HCT116 (cell line): ENCODE results near the gene CACNA1G. TPM values are rescaled to one million over a fixed set of nuclear protein-coding genes. Genes with fewer than 3 reads are reported as not detected.

Source experiments
- ATAC-seq: fragments of 200-7000 bp; cut with Tn5 transposase; 2 replicates; pipeline ENCODE4 v1.9.1; 2020; ENCODE audit warnings: mild to moderate bottlenecking, moderate library complexity
- BruUV-seq: library from RNA; stranded (reverse); fragments of 400-500 nt; replicated peaks from 2 replicates; lab custom pipeline; 2021; lab: Mats Ljungman, UMichigan
- CTCF ChIA-PET: fragments of 300-600 bp; sonication (Branson Sonifier 250); formaldehyde crosslinking; loops from one replicate; lab custom pipeline; 2021; ENCODE audit warnings: antibody characterized with exemption; lab: Charles Lee
- POLR2A ChIA-PET: fragments of 300-600, 350-600 bp; sonication (Branson Sonifier 250); formaldehyde crosslinking; loops from one replicate; lab custom pipeline; 2021; ENCODE audit warnings: antibody characterized with exemption; lab: Charles Lee
- RAD21 ChIA-PET, 2 experiments: fragments of 300-600 bp; sonication (Branson Sonifier 250); formaldehyde crosslinking; loops; one replicate each; lab custom pipeline; 2023; ENCODE audit warnings: low total read pairs in 2 of 2; ENCODE audit not compliant: uncharacterized antibody in 2 of 2, unreplicated experiment in 2 of 2, low non-redundant PET in 1 of 2; lab: Charles Lee
- DNase-seq: peaks from one replicate; pipeline ENCODE4 v3.0.0-alpha.2; 2010; ENCODE audit warnings: low read depth, low spot score
- H2AFZ ChIP-seq: fragments of 200-600 bp; shearing (Covaris generic), sonication (generic); 2 replicates; pipeline ENCODE4 v1.6.1; 2017; ENCODE audit warnings: low read depth, mixed run types, mixed read lengths, antibody characterized with exemption, low read length; ENCODE audit not compliant: poor library complexity, severe bottlenecking
- H3K27ac ChIP-seq: 2 replicates; pipeline ENCODE4 v1.5.1; 2012; ENCODE audit warnings: low read depth, low read length
- H3K27me3 ChIP-seq: fragments of 200-600 bp; sonication (generic); 2 replicates; pipeline ENCODE4 v1.6.1; 2016; ENCODE audit warnings: mixed run types, low read length, mixed read lengths; ENCODE audit not compliant: insufficient read depth
- H3K36me3 ChIP-seq, 2 experiments: fragments of 200-500 bp in 1 of 2; fragments of 200-600 bp in 1 of 2; sonication (Bioruptor generic) in 1 of 2; sonication (generic) in 1 of 2; 2 replicates each; pipeline versions ENCODE4 v1.5.1 to v1.6.1; 2014 to 2016; ENCODE audit warnings: low read length in 2 of 2, inconsistent platforms in 1 of 2, mixed read lengths in 1 of 2, mixed run types in 1 of 2; ENCODE audit not compliant: insufficient read depth in 2 of 2, control insufficient read depth in 1 of 2
- H3K4me1 ChIP-seq, 2 experiments: fragments of 200-600 bp in 1 of 2; sonication (generic) in 1 of 2; 2 replicates each; pipeline versions ENCODE4 v1.5.1 to v1.6.1; 2012 to 2017; ENCODE audit warnings: low read length in 2 of 2, inconsistent platforms in 1 of 2, mild to moderate bottlenecking in 1 of 2, mixed read lengths in 1 of 2, mixed run types in 1 of 2, moderate library complexity in 1 of 2; ENCODE audit not compliant: insufficient read depth in 2 of 2, control insufficient read depth in 1 of 2
- H3K4me2 ChIP-seq: fragments of 200-600 bp; sonication (generic); 2 replicates; pipeline ENCODE4 v1.6.1; 2017; ENCODE audit warnings: mixed run types, low read length, mixed read lengths
- H3K4me3 ChIP-seq, 2 experiments: fragments of 200-600 bp in 1 of 2; sonication (generic) in 1 of 2; replicated peaks in 1 of 2; 2 replicates each; pipeline ENCODE4 v1.5.1; 2011 to 2016; ENCODE audit warnings: low read length in 2 of 2, control low read depth in 1 of 2, low read depth in 1 of 2, mild to moderate bottlenecking in 1 of 2, mixed read lengths in 1 of 2, mixed run types in 1 of 2
- H3K79me2 ChIP-seq: fragments of 200-600 bp; sonication (generic); 2 replicates; pipeline ENCODE4 v1.6.1; 2017; ENCODE audit warnings: mild to moderate bottlenecking, mixed run types, low read length, moderate library complexity, mixed read lengths; ENCODE audit not compliant: insufficient read depth
- H3K9ac ChIP-seq: fragments of 200-600 bp; sonication (generic); 2 replicates; pipeline ENCODE4 v1.6.1; 2016; ENCODE audit warnings: low read length, mixed read lengths
- H3K9me2 ChIP-seq: fragments of 200-600 bp; sonication (generic), shearing (Covaris generic); 2 replicates; pipeline ENCODE4 v1.6.1; 2017; ENCODE audit warnings: mixed run types, mild to moderate bottlenecking, moderate library complexity; ENCODE audit not compliant: insufficient read depth
- H3K9me3 ChIP-seq, 2 experiments: fragments of 200-500 bp in 1 of 2; fragments of 200-600 bp in 1 of 2; sonication (Bioruptor generic) in 1 of 2; sonication (generic) in 1 of 2; 2 replicates each; pipeline ENCODE4 v1.6.1; 2014 to 2017; ENCODE audit warnings: low read length in 2 of 2, mixed read lengths in 2 of 2, inconsistent platforms in 1 of 2, low read depth in 1 of 2, mild to moderate bottlenecking in 1 of 2, mixed run types in 1 of 2, moderate library complexity in 1 of 2; ENCODE audit not compliant: control insufficient read depth in 1 of 2, insufficient read depth in 1 of 2
- H4K20me1 ChIP-seq: fragments of 200-600 bp; sonication (generic), shearing (Covaris generic); 2 replicates; pipeline ENCODE4 v1.6.1; 2017; ENCODE audit warnings: mixed run types, mild to moderate bottlenecking, moderate library complexity; ENCODE audit not compliant: insufficient read depth
- CBX3 ChIP-seq: IDR thresholded peaks from 2 replicates; pipeline ENCODE4 v1.6.1; 2012; ENCODE audit warnings: low read depth
- EZH2phosphoT487 ChIP-seq: fragments of 200-600 bp; IDR thresholded peaks from 2 replicates; pipeline ENCODE4 v1.6.1; 2018; ENCODE audit warnings: antibody characterized with exemption, borderline replicate concordance
- MAX ChIP-seq: IDR thresholded peaks from 2 replicates; pipeline ENCODE4 v1.6.1; 2012
- POLR2A ChIP-seq: IDR thresholded peaks from 2 replicates; pipeline ENCODE4 v1.7.0; 2011; ENCODE audit warnings: borderline replicate concordance; ENCODE audit not compliant: insufficient read depth, insufficient read length; ENCODE audit errors: extremely low read depth
- SIN3A ChIP-seq: IDR thresholded peaks from 2 replicates; pipeline ENCODE4 v1.6.1; 2012; ENCODE audit warnings: low read depth
- SRF ChIP-seq: IDR thresholded peaks from 2 replicates; pipeline ENCODE4 v1.6.1; 2012; ENCODE audit warnings: low read depth
- ZBTB33 ChIP-seq: IDR thresholded peaks from 2 replicates; pipeline ENCODE4 v1.6.1; 2011; ENCODE audit warnings: mild to moderate bottlenecking, low read length, moderate library complexity; ENCODE audit not compliant: insufficient replicate concordance; ENCODE audit errors: extremely low read depth
- ZNF274 ChIP-seq: fragments of 200-500 bp; sonication (Bioruptor generic); IDR thresholded peaks from 2 replicates; pipeline ENCODE4 v1.6.1; 2014; ENCODE audit warnings: mild to moderate bottlenecking, low read depth, low read length, inconsistent platforms
- intact Hi-C: fragments of 100-400 bp; cut with micrococcal nuclease; formaldehyde crosslinking; loops from 2 replicates; pipeline ENCODE4 v1.10.0; 2022
- total RNA-seq: library from RNA; stranded (reverse); gene quantifications from one replicate; pipeline ENCODE4 v1.2.1, GENCODE V29; 2021; ENCODE audit not compliant: unreplicated experiment

Gene CACNA1G
- total RNA-seq, 1 experiment from 2014 or later: 3.4 TPM

GRCh38 chr17:50637829-50638605, 77.5 kb downstream of the CACNA1G start:
- H3K79me2 ChIP-seq: peaks cover 38% of the 10 kb centered on the region
- ChIA-PET RAD21 (interaction anchor here (0.8 to 1.7 kb wide), 5 partner anchors 23 to 81 kb away, joined by 3 to 4 read pairs (median 3); partner anchors contain the start of gene LUC7L3 (in 1 of the 2)), CTCF (interaction anchor here (0.6 to 5.1 kb wide), 13 partner anchors 8 to 483 kb away, joined by 3 to 38 read pairs (median 5); partner anchors contain the start of genes CACNA1G and LRRC59), POLR2A (interaction anchor here (0.7 to 5.3 kb wide), 17 partner anchors 9 to 228 kb away, joined by 3 to 59 read pairs (median 4); partner anchors contain the start of genes LUC7L3 and TOB1)
- no peaks in the 10 kb centered on the region for H3K36me3 ChIP-seq
- peaks cover 79 to 95% of the 10 kb centered on the region in 2 experiments for H3K4me1 ChIP-seq
- H3K27me3 ChIP-seq: no peaks in the 10 kb centered on the region
- no peaks in the 10 kb centered on the region for H3K9me2 ChIP-seq
- intact Hi-C loops: loop anchor here (2.0 to 10.0 kb wide), 2 partner anchors 49 to 227 kb away; partner anchors contain the start of gene TOB1
- no peaks in the 10 kb centered on the region for H3K9me3 ChIP-seq
- no peak overlapping the region for H2AFZ ChIP-seq
- TSS peak; percentile 48 for BruUV-seq
- no peak for DNase-seq
- H3K4me2 ChIP-seq: peak overlapping the region; percentile 87
- H3K9ac ChIP-seq: peak overlapping the region; percentile 81
- no peaks in the 10 kb centered on the region for H4K20me1 ChIP-seq
- H3K4me3 ChIP-seq: peak overlapping the region; percentile 3 to 43
- no peak for ATAC-seq
- TF ChIP-seq EZH2phosphoT487: no peak
- peak; percentile 20 for TF ChIP-seq POLR2A
- TF ChIP-seq SRF: no peak
- no peak for TF ChIP-seq ZNF274
- H3K27ac ChIP-seq: peak overlapping the region; percentile 95

DNA sequence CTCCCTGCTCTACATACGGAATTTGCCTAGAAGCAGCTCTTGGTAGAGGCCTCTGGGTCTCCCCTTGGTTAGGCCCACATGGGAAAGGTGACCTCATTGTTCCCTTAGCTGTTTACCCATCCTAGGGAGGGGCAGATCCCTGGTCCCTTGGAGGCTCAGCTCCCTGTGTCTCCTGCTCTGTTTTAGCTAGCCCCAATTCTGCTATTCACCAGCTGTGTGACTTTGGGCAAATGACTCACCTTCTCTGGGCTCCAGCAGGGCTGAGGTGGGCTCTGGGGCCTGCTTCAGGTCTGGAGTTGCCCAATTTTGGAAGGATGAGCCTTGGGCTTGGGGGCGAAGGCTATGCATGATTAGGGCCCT, 78.1 kb downstream of the CACNA1G start:
- ChIA-PET POLR2A (interaction anchor here (0.8 to 5.3 kb wide), 21 partner anchors 9 to 241 kb away, joined by 3 to 59 read pairs (median 4); partner anchors contain the start of genes LRRC59, LUC7L3 and TOB1), RAD21 (interaction anchor here (0.8 to 1.7 kb wide), 9 partner anchors 8 to 81 kb away, joined by 3 to 7 read pairs (median 4); partner anchors contain the start of gene LUC7L3 (in 1 of the 2)), CTCF (interaction anchor here (0.6 to 5.1 kb wide), 16 partner anchors 8 to 484 kb away, joined by 3 to 38 read pairs (median 6); partner anchors contain the start of genes CACNA1G and LRRC59)
- intact Hi-C loops: loop anchor here (2.0 to 10.0 kb wide), 2 partner anchors 48 to 226 kb away; partner anchors contain the start of gene TOB1
- TF ChIP-seq ZBTB33 (no peak), MAX (no peak), POLR2A (peak; percentile 15), ZNF274 (no peak), CBX3 (no peak), SRF (no peak), SIN3A (no peak)
- Histone ChIP-seq H3K9ac (peak overlapping the region; percentile 81), H3K4me3 (peak overlapping the region; percentile 3 to 43), H3K36me3 (no peaks in the 10 kb centered on the region), H3K4me2 (peak overlapping the region; percentile 87), H3K9me3 (no peaks in the 10 kb centered on the region), H3K27ac (peak overlapping the region; percentile 95), H3K27me3 (no peaks in the 10 kb centered on the region), H4K20me1 (no peaks in the 10 kb centered on the region), H3K9me2 (no peaks in the 10 kb centered on the region), H2AFZ (no peak overlapping the region), H3K4me1 (peaks cover 84 to 95% of the 10 kb centered on the region in 2 experiments), H3K79me2 (peaks cover 38% of the 10 kb centered on the region)
- DNase-seq (no peak), ATAC-seq (peak; percentile 44)
- no TSS peak for BruUV-seq
